Activated CD4-positive, alpha-beta memory T cell treated with anti-CD3 and anti-CD28 coated beads, Interleukin-2, amount 10 ng/mL, durations not matched to agents 7 days and 5 days (primary cell): ENCODE data around the gene FRMPD4. TPM values are rescaled to one million over a fixed set of nuclear protein-coding genes. Genes with fewer than 3 reads are reported as not detected.
"Not testable (repeated sequence)": the region's sequence is repeated elsewhere in the genome, so short reads cannot be mapped to it uniquely, and the experiment has no call there.

ENCODE experiments used
- CTCF ChIA-PET: fragments of 350-600 bp; sonication (Branson Sonifier 250); formaldehyde crosslinking; loops from one replicate; lab custom pipeline; 2021; ENCODE audit warnings: antibody characterized with exemption, inconsistent platforms; lab: Charles Lee
- POLR2A ChIA-PET: fragments of 350-600 bp; sonication (Branson Sonifier 250); formaldehyde crosslinking; loops from one replicate; lab custom pipeline; 2021; ENCODE audit warnings: antibody characterized with exemption; lab: Charles Lee
- DNase-seq: peaks from one replicate; pipeline ENCODE4 v3.0.0-alpha.2; 2020
- H3K27ac Mint-ChIP-seq: one replicate; pipeline ENCODE4 v1.8.0; 2021; ENCODE audit warnings: mild to moderate bottlenecking, mixed read lengths
- H3K27me3 Mint-ChIP-seq: one replicate; pipeline ENCODE4 v1.8.0; 2021; ENCODE audit warnings: mixed read lengths
- H3K36me3 Mint-ChIP-seq: one replicate; pipeline ENCODE4 v1.8.0; 2021; ENCODE audit warnings: low read depth, mixed read lengths
- H3K4me1 Mint-ChIP-seq: one replicate; pipeline ENCODE4 v1.8.0; 2021; ENCODE audit warnings: mixed read lengths
- H3K4me3 Mint-ChIP-seq: one replicate; pipeline ENCODE4 v1.8.0; 2021; ENCODE audit warnings: mild to moderate bottlenecking, mixed read lengths
- H3K9me3 Mint-ChIP-seq: one replicate; pipeline ENCODE4 v1.8.0; 2021; ENCODE audit warnings: mixed read lengths
- total RNA-seq, 2 experiments: library from RNA; stranded (reverse); gene quantifications; one replicate each; pipeline ENCODE4 v1.2.3, GENCODE V29; 2021

The FRMPD4 gene
- total RNA-seq, 2 experiments from 2014 or later: not detected

DNA sequence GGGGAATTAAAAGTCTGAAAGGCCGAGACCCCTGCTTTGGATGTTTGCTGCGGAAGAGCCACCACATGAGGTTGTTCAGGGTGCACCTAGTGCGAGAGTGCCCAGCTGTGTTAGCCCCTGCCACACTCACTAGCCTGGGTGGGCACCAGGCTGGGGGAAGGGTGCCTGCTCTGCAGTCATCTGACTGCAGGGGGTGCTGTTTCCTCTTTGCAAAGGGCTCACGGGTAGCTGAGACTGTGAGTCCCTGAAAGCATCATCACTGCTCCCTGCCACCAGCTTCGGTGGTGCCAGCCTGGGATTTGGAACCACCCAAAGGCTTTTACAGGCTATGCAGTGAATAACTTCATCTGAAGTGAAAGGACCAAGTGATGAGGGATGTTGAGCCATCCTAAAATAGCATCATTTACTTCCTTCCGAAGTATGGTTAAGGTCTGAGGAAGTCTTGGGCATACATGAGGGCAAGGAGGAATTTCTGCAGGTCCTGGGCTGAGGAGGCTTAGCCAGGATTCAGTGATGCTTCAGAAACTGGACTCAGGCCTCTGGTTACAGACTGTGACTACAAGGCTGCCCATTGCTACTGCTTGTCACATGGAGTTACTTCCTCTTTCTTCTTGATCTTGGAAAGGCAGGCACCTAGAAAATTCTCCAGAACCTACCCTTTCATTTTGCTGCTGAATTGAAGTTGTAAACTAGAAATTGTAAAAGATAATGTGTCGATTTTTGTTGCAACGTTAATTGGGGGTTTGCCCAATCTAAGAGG lies 359.7 kb downstream of the FRMPD4 start:
- ChIA-PET POLR2A (no interaction called here), CTCF (no interaction called here)
- no peaks in the 10 kb centered on the region for H3K27me3 Mint-ChIP-seq
- H3K9me3 Mint-ChIP-seq: no peaks in the 10 kb centered on the region
- H3K4me1 Mint-ChIP-seq: no peaks in the 10 kb centered on the region
- no peak overlapping the region for H3K4me3 Mint-ChIP-seq
- H3K27ac Mint-ChIP-seq: no peak overlapping the region
- DNase-seq: no peak
- H3K36me3 Mint-ChIP-seq: no peaks in the 10 kb centered on the region

DNA sequence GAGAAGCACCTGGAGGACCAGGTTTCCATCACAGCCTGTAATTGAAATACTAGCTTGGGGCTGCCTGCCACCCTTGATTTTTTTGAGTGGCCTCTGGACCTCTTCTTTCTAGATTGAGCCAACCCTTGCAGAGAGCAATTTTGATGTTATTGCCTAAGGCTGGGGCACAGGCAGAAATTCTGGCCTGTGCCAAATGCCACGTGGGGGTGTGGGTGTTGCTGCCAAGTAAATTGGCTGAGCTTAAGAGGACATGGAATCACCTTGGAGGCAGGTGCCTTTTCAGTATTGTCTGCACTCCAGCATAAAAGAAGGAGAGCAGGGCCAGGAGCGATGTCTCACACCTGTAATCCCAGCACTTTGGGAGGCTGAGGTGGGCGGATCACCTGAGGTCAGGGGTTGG lies 366.9 kb downstream of the FRMPD4 start:
- ChIA-PET POLR2A (no interaction called here), CTCF (no interaction called here)
- Mint-ChIP-seq H3K9me3 (no peaks in the 10 kb centered on the region), H3K27ac (no peak overlapping the region), H3K4me1 (no peaks in the 10 kb centered on the region), H3K36me3 (no peaks in the 10 kb centered on the region), H3K4me3 (no peak overlapping the region), H3K27me3 (no peaks in the 10 kb centered on the region)
- DNase-seq: no peak

DNA sequence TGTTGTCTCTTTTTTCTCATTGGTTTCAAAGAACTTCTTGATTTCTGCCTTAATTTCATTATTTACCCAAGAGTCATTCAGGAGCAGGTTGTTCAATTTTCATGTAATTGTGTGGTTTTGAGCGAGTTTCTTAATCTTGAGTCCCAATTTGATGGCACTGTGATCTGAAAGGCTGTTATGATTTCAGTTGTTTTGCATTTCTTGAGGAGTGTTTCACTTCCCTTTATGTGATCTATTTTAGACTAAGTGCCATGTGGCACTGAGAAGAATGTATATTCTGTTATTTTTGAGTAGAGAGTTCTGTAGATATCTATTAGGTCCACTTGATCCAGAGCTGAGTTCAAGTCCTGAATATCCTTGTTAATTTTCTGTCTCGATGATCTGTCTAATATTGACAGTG lies 377.1 kb downstream of the FRMPD4 start:
- H3K36me3 Mint-ChIP-seq, H3K4me1 Mint-ChIP-seq, H3K9me3 Mint-ChIP-seq, CTCF ChIA-PET, POLR2A ChIA-PET, H3K4me3 Mint-ChIP-seq, H3K27ac Mint-ChIP-seq, DNase-seq, H3K27me3 Mint-ChIP-seq: not testable (repeated sequence)

GRCh38 chrX:12526306-12526705 lies 388.0 kb downstream of the FRMPD4 start:
- no peak for DNase-seq
- CTCF ChIA-PET: no interaction called here
- Mint-ChIP-seq H3K4me3 (no peak overlapping the region), H3K27ac (no peak overlapping the region), H3K9me3 (no peaks in the 10 kb centered on the region), H3K27me3 (no peaks in the 10 kb centered on the region), H3K4me1 (no peaks in the 10 kb centered on the region), H3K36me3 (no peaks in the 10 kb centered on the region)
- POLR2A ChIA-PET: no interaction called here

- H3K4me3 Mint-ChIP-seq, H3K36me3 Mint-ChIP-seq, H3K9me3 Mint-ChIP-seq, POLR2A ChIA-PET, CTCF ChIA-PET, DNase-seq, H3K27me3 Mint-ChIP-seq, H3K4me1 Mint-ChIP-seq, H3K27ac Mint-ChIP-seq: not testable (repeated sequence)
Observed at GRCh38 chrX:12538096-12538495, 399.8 kb downstream of the FRMPD4 start.

- H3K36me3 Mint-ChIP-seq, POLR2A ChIA-PET, CTCF ChIA-PET, H3K4me1 Mint-ChIP-seq, H3K9me3 Mint-ChIP-seq, H3K27me3 Mint-ChIP-seq, DNase-seq, H3K27ac Mint-ChIP-seq, H3K4me3 Mint-ChIP-seq: not testable (repeated sequence)
Observed at GRCh38 chrX:12542251-12542650, 404.0 kb downstream of the FRMPD4 start.

- Mint-ChIP-seq H3K36me3 (no peaks in the 10 kb centered on the region), H3K9me3 (no peaks in the 10 kb centered on the region), H3K4me3 (no peak overlapping the region), H3K27ac (no peak overlapping the region), H3K4me1 (no peaks in the 10 kb centered on the region), H3K27me3 (no peaks in the 10 kb centered on the region)
- no peak for DNase-seq
- ChIA-PET POLR2A (no interaction called here), CTCF (no interaction called here)
Observed at GRCh38 chrX:12548341-12548740, 410.1 kb downstream of the FRMPD4 start.

GRCh38 chrX:12548746-12549145 lies 410.5 kb downstream of the FRMPD4 start:
- Mint-ChIP-seq H3K36me3 (no peaks in the 10 kb centered on the region), H3K4me3 (no peak overlapping the region), H3K4me1 (no peaks in the 10 kb centered on the region), H3K27me3 (no peaks in the 10 kb centered on the region), H3K27ac (no peak overlapping the region), H3K9me3 (no peaks in the 10 kb centered on the region)
- ChIA-PET CTCF (no interaction called here), POLR2A (no interaction called here)
- no peak for DNase-seq

GRCh38 chrX:12554206-12554605 lies 415.9 kb downstream of the FRMPD4 start:
- POLR2A ChIA-PET: no interaction called here
- no peaks in the 10 kb centered on the region for H3K36me3 Mint-ChIP-seq
- no peaks in the 10 kb centered on the region for H3K4me1 Mint-ChIP-seq
- DNase-seq: no peak
- CTCF ChIA-PET: no interaction called here
- no peak overlapping the region for H3K27ac Mint-ChIP-seq
- H3K27me3 Mint-ChIP-seq: no peaks in the 10 kb centered on the region
- H3K9me3 Mint-ChIP-seq: no peaks in the 10 kb centered on the region
- no peak overlapping the region for H3K4me3 Mint-ChIP-seq

DNA sequence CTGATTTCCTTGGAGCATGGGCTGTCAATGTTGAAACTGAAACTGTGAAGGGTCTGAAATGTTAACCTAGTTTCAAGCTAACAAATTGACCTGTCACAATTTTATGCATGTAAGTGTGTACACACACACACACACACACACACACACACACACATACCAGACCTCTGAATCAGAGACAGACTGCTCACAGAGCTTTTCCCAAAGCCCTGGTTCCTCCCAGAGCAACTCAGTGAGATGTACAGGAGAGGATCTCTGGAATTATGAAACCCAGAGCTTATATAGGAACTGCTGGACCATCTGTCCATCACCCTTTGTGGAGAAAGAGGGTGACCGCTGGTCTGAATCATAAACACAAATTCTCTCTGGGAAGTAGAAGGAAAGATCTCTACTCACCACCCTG lies 424.8 kb downstream of the FRMPD4 start:
- Mint-ChIP-seq H3K4me3 (no peak overlapping the region), H3K27me3 (no peaks in the 10 kb centered on the region), H3K36me3 (no peaks in the 10 kb centered on the region), H3K4me1 (no peaks in the 10 kb centered on the region), H3K27ac (no peak overlapping the region), H3K9me3 (no peaks in the 10 kb centered on the region)
- DNase-seq: no peak
- ChIA-PET POLR2A (no interaction called here), CTCF (no interaction called here)

DNA sequence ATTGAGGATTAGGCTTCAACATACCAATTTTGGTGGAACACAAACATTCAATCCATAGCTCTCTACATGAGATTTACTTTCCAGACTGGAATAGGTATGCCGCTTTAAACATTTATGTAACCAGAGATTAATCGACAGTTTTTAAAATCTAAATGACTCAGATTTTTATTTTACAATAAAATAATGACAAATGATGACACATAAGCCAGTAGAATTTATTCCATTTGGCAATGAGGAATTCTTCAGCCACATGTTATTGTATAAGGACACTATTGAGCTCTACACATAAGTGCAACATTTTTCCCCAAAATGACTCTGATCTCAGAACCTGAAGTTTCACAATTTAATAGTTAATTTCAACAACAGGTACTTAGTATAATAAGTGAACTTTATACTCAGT lies 425.9 kb downstream of the FRMPD4 start:
- POLR2A ChIA-PET: no interaction called here
- H3K27ac Mint-ChIP-seq: no peak overlapping the region
- no peak overlapping the region for H3K4me3 Mint-ChIP-seq
- no peaks in the 10 kb centered on the region for H3K27me3 Mint-ChIP-seq
- CTCF ChIA-PET: no interaction called here
- no peaks in the 10 kb centered on the region for H3K9me3 Mint-ChIP-seq
- H3K4me1 Mint-ChIP-seq: no peaks in the 10 kb centered on the region
- DNase-seq: no peak
- no peaks in the 10 kb centered on the region for H3K36me3 Mint-ChIP-seq

GRCh38 chrX:12567857-12568256 lies 429.6 kb downstream of the FRMPD4 start:
- no peak overlapping the region for H3K4me3 Mint-ChIP-seq
- H3K27ac Mint-ChIP-seq: no peak overlapping the region
- DNase-seq: no peak
- H3K9me3 Mint-ChIP-seq: no peaks in the 10 kb centered on the region
- H3K27me3 Mint-ChIP-seq: no peaks in the 10 kb centered on the region
- ChIA-PET POLR2A (no interaction called here), CTCF (interaction anchor here (1.2 kb wide), 1 partner anchor 134 kb away, joined by 3 read pairs; no protein-coding TSS in a partner anchor)
- H3K4me1 Mint-ChIP-seq: no peaks in the 10 kb centered on the region
- no peaks in the 10 kb centered on the region for H3K36me3 Mint-ChIP-seq

DNA sequence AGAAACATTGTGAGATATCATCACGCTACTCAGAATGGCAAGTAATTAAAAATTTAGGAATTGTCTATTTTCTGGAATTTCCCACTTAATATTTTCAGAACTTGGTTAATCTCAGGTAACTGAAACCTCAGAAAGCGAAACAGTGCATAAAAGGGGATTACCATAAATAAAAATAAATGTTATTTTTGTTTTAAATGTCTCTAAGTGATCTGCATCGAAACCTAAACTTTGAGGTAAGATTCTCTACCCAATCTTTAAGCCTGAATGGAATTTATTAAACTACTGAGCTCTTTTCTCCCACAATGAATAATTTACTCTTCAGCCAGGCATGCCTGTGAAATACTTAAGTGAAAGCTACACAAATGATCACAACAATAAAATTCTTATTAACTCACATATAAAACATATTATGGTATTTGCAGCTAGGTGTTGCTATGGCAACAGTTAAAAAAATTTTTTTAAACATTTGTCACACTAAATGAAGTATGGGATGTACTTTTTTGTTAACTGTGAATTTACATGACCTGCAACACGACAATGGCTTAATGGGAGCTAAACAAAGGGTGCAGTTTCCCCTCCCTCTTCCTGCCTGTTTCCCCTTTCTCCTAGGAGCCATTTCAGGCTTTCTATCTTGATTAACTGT lies 432.7 kb downstream of the FRMPD4 start:
- H3K27me3 Mint-ChIP-seq: no peaks in the 10 kb centered on the region
- DNase-seq: no peak
- POLR2A ChIA-PET: no interaction called here
- no peaks in the 10 kb centered on the region for H3K9me3 Mint-ChIP-seq
- CTCF ChIA-PET: no interaction called here
- no peak overlapping the region for H3K4me3 Mint-ChIP-seq
- no peaks in the 10 kb centered on the region for H3K4me1 Mint-ChIP-seq
- H3K36me3 Mint-ChIP-seq: no peaks in the 10 kb centered on the region
- no peak overlapping the region for H3K27ac Mint-ChIP-seq

- H3K4me1 Mint-ChIP-seq: no peaks in the 10 kb centered on the region
Observed at GRCh38 chrX:12579311-12579710, 441.0 kb downstream of the FRMPD4 start.

More at GRCh38 chrX:12579311-12579710, 441.0 kb downstream of the FRMPD4 start:
- Mint-ChIP-seq H3K27me3 (peaks cover 4% of the 10 kb centered on the region), H3K4me3 (no peak overlapping the region), H3K27ac (no peak overlapping the region), H3K9me3 (no peaks in the 10 kb centered on the region), H3K36me3 (no peaks in the 10 kb centered on the region)
- CTCF ChIA-PET: no interaction called here
- DNase-seq: no peak
- POLR2A ChIA-PET: no interaction called here
